Cortex of kidney (tissue), 1 donor: ENCODE results near the gene ADCYAP1.
"Not testable (repeated sequence)": the region's sequence is repeated elsewhere in the genome, so short reads cannot be mapped to it uniquely, and the experiment has no call there.

Experiments used
- DNase-seq: peaks from one replicate; lab custom pipeline; 2025; lab: John Stamatoyannopoulos, UW

Gene ADCYAP1

GRCh38 chr18:904218-905090, at the start of gene ADCYAP1:
ADCYAP1 (plus strand) TSS chr18:904871; CDS start chr18:905387, 516 bp downstream.
- no peak for DNase-seq

DNA sequence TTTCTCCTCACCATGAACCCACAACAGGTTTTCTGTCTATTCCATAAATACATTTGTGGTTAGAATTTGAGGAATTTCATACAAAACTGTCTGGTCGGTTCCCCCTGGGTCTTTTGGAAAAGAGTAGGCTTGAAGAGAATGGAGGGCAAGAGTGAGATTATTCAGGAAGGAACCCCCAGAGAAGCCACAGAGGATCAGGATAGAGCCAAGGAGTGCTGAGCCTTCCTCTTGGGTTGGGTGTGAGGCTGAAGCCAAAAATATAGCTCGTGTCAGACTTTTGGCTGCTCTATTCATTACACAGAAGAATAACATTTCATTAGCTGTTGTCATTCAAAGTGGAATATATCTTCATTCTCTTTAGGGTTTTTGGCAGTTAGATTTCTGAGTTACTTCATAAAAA, 46.7 kb upstream of the ADCYAP1 start:
- DNase-seq = no peak

DNA sequence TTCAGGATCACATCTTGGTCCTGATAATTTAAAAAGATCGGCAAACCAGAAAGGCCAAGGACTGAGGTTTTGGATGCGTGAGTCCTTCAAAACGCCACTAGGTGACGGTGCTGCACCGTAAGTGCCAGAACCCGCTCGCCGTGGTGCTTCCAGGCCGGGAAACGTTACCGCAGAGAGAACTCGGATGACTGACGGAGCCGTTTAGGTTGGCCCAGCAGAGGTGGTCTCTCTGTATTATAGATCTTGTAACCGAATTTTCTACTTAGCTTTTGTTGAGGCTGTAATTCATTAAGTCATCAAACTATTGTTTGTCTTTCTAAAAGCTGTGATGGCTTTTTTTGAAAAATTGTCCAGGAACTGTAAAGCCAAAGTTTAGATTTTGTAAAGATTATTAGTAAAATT, 39.8 kb upstream of the ADCYAP1 start:
- DNase-seq = no peak

DNA sequence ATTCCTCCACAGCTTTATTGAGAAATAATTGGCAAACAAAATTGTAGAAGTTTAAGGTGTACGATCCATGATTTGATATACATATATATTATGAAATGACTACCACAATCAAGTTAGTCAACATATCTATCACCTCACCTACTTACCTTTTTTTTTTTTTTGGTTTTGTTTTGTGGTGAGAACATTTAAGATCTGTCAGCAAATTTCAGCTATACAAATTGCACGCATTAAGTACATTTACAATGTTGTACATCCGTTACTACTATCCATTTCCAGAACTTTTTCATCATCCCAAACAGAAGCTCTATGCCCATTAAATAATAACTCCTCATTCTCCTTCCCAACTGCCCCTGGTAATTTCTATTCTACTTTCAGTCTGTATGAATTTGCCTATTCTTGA, 37.4 kb upstream of the ADCYAP1 start:
- no peak for DNase-seq

DNA sequence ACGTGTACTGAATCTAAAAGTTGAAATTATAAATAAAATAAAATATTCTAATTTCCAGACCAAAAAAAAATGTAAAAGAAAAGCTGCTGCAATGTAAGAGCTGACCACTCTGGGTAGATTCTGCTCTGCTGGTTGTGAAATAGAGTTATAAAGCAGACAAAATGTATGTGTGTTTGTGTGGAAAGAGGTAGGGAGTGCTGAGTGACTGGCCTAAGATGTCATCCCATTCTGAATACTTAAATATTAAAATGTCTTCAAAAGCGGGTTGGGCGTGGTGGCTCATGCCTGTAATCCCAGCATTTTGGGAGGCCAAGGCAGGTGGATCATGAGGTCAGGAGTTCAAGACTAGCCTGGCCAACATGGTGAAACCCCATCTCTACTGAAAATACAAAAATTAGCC, 31.2 kb upstream of the ADCYAP1 start:
- not testable (repeated sequence) for DNase-seq

DNA sequence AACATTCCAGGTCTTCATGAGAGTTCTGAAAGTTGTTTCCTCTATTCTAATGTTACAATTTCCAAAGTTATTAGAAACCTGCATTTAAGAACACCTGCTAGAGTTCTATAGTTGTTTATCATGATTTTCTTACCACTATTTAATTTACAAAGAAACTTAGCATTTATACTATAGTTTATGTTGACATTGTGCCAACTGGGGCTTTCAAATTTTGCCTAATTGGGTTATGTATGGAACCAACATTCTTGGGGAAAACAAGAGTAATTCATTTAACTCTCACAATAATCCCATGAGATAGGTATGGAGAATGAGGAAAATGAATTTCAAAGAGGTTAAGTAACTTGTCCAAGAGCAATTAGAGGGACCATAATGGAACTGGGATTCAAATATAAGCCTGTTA, 28.8 kb upstream of the ADCYAP1 start:
- no peak for DNase-seq

- DNase-seq = no peak
Measured at GRCh38 chr18:877238-877637, 27.4 kb upstream of the ADCYAP1 start.

DNA sequence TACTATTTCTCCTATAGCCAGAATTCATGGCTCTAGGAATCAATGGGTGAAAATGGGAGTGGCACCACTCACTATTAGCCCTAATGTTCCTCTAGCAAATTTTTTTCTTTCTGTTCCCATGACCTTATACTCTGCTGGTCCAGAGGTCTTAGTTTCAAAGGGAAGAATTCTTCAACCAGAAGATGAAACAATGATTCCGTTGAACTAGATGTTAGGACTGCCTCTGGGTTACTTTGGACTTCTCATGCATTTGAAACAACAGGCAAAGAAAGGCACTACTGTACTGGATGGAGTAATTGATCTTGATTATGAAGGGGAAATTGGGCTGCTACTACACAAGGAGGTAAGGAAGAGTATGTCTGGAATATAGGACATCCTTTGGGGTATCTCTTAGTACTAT, 18.6 kb upstream of the ADCYAP1 start:
- DNase-seq = no peak

DNA sequence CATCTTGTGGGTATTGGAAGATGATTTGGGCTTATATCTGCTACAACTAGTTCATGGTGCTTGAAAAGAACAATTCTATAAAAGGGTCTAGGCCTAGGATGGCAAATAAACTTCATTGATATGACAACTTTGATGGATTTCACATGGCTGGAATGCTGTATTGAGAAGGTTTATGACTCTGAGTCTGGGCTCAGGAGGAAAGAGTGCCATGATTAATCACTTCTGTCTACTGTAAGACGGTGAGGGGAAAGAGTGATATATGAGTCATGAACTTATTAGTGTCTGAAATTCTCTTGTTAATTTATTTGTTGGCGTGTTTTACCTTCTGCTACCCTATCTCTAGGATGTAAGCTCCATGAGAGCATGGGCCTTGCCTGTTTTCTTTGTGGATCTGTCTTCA, 17.0 kb upstream of the ADCYAP1 start:
- DNase-seq = no peak

- DNase-seq = no peak
Measured at GRCh38 chr18:892316-892715, 12.4 kb upstream of the ADCYAP1 start.

- no peak for DNase-seq
Measured at GRCh38 chr18:896315-896714, 8.4 kb upstream of the ADCYAP1 start.

- DNase-seq = no peak
Measured at GRCh38 chr18:901761-902160, 2.9 kb upstream of the ADCYAP1 start.

GRCh38 chr18:902229-902628, 2.4 kb upstream of the ADCYAP1 start:
- no peak for DNase-seq

GRCh38 chr18:903701-904100, 970 bp upstream of the ADCYAP1 start:
- DNase-seq = no peak

DNA sequence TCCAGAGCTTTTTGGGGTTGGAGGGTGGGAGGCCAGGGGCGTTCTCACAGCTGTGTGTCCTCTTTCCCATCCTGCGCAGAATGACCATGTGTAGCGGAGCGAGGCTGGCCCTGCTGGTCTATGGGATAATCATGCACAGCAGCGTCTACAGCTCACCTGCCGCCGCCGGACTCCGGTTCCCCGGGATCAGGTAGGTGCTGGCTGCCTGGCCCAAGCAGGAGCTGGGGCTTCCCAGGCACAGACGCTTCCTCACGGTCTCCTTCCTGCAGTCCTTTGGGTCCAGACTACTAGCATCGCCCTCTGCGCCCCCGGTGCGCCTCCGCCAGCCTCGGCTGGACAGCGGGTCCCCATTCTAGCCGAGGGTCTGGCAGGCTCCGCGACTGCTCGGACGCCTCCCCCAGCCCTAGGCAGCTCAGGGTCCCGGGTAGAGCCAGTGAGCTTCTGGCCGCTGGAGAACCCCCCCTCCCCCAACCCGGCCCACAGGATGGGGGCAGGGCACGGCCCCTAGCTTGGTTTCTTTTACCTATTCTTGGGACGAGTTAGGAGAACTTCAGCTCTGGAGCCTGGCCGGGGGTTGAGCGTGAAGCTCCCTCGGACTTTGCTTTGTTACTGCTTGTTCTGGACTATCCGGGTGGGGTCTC, 756 bp downstream of the ADCYAP1 start:
- no peak for DNase-seq

- DNase-seq = no peak
Measured at GRCh38 chr18:905948-906415, 1.3 kb downstream of the ADCYAP1 start.

DNA sequence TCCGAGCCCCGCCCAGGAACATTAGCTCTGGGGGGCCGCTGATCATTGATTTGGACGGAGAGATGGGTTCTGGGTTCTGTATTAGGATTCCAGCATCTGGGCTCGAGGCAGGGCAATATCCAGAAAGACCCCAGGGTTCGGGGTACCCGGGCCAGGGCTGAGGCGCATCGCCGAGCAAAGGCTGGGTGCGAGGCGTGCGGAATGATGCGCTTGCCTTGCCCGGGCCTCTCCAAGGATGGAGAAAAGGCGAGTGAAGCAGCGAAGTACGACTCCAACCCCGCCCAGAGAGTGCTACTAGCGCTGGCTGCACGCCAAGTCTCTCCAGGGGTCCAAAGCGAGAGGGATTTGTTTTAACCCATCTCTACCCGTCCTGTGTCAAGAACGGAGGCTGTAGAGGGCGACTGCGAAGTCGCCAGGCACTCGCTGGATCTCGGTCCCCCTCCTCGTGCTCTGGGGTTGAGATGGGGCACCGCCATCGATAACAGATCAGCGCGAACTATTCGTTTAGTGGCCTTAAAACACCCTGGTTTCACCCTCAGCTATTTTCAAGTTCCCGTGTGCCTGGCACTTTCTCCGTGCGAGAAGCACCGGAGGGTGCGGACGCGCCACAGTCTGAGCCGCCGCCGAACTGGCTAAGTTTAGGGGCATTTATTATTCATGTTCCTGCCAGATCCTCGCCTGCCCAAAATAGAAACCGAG, 1.9 kb downstream of the ADCYAP1 start:
- DNase-seq = no peak

DNA sequence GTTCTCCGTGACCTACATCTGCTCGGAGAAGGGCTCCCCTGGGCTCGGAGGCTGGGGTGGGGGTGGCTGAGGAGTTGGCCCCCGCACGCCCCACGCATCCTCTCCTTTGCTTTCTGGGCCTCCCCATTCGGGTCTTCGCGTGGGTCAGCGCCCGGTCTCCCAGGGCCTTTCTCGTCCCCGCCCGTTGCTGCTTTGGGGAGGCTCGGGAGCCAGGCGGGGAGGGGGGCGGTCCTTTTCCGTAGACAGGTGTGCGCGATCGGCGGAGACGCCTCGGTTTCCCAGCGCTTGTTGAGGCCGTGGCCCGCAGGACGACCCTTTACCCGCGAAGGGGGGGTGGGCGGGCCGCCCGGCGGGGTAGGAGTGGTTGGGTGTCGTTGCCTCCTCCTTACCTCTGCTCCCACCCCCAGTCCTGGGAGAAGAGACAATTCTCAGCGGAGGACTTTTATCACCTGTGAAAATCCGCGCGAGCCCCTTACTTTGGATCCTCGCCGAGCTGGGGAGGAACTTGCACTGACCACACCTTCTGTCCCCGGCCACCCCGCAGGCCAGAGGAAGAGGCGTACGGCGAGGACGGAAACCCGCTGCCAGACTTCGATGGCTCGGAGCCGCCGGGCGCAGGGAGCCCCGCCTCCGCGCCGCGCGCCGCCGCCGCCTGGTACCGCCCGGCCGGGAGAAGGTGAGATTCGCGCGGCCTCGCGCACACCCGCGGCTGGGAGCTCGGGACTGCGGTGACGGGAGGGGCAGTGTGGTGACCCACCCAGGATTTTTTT, 2.6 kb downstream of the ADCYAP1 start:
- no peak for DNase-seq

DNA sequence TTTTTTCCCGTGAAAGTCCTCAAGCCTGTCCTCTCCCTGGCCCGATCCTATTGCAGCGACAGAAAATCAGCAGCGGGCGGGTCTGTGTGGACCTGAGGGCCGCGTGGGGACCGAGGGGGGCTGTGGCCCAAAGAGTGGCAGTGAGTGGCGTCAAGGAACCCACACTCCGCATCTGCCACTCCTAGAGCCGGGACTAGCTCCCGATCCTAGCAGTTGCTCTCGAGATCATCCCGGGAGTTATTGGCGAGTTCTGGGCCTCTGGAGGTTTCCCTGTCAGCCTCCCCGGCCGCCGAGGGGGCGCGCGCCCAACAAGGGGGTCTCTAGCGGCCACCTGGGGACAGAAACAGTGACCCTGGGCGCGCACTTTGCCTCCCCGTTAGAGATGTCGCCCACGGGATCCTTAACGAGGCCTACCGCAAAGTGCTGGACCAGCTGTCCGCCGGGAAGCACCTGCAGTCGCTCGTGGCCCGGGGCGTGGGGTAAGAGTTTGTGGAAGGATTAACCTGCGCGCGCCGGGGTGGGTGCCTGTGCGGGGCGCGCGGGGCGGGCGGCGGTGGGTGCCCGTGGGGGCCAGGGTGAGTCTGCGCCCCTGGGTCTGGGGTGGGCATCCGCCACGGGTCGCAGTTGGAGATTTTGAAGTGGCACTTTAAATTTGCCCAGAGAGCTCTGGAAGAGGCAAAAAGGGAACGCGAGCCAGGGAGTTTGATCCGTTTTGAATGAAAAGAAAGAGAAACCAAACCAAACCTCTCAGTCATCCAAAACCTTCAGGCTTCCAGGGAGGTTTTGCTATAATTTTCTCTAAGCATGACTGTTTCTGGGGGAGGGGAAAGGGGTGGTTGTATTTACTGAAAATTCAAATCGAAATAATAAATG, 3.5 kb downstream of the ADCYAP1 start:
- no peak for DNase-seq

DNA sequence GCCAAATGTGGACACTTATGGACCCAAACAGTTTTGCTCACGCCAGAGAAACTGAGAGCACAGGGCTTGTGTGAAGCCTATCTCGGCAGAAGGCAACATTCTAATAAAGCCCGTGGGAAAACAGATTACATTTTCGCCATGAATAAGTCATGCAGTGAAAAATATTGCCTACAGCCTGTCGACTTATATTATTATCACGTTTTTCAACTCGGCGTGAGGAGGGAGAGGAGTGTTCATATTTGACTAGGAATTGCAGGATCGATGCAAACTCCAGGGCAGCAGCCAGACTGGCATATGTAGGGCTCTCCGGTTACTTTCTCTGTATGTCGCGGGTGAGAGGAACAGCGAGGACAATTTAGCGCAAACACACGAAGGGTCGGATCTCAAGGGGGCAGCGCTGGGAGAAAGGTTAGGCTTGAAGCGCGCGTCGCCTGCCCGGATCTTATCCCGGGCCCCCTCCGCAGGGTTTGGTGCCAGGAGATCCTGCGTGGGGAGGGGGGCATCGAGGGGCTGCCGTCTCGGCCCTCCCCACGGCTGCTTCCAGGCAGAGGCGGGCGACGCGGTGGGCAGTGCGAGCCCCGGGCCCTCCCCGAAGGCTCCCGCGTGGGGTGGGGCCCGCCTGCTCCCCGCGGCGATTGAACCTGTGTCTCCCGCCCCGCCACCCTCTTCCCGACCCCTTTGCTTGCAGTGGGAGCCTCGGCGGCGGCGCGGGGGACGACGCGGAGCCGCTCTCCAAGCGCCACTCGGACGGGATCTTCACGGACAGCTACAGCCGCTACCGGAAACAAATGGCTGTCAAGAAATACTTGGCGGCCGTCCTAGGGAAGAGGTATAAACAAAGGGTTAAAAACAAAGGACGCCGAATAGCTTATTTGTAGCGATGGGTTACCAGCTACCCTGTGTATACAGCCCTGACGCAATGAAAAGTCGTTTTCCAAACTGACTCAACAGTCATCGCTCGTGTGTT, 4.4 kb downstream of the ADCYAP1 start:
- DNase-seq = no peak
